Endodermal cell (in vitro differentiated cells): ENCODE measurements around the gene MMADHC. TPM values are rescaled to one million over a fixed set of nuclear protein-coding genes. Genes with fewer than 3 reads are reported as not detected.

Experiments used
- DNase-seq: peaks from one replicate; pipeline ENCODE4 v3.0.0-alpha.2; 2017
- H3K27ac ChIP-seq: 2 replicates; pipeline ENCODE4 v1.5.1; 2013; ENCODE audit warnings: mild to moderate bottlenecking, low read depth, low read length, moderate library complexity
- H3K27me3 ChIP-seq: 2 replicates; pipeline ENCODE4 v1.6.1; 2013; ENCODE audit warnings: mild to moderate bottlenecking, low read length, moderate library complexity; ENCODE audit not compliant: insufficient read depth, control insufficient read depth, poor library complexity, severe bottlenecking
- H3K36me3 ChIP-seq: 2 replicates; pipeline ENCODE4 v1.7.0; 2013; ENCODE audit warnings: mild to moderate bottlenecking, low read length, moderate library complexity; ENCODE audit not compliant: control insufficient read depth, insufficient read depth
- H3K4me1 ChIP-seq: one replicate; pipeline ENCODE4 v1.7.0; 2013; ENCODE audit warnings: low read length; ENCODE audit not compliant: control insufficient read depth, insufficient read depth
- H3K4me3 ChIP-seq: 2 replicates; pipeline ENCODE4 v1.5.1; 2013; ENCODE audit warnings: mild to moderate bottlenecking, low read length, moderate library complexity
- H3K9ac ChIP-seq: 2 replicates; pipeline ENCODE4 v1.6.1; 2013; ENCODE audit warnings: mild to moderate bottlenecking, low read length, moderate library complexity; ENCODE audit not compliant: poor library complexity, severe bottlenecking; ENCODE audit errors: extremely low read depth
- H3K9me3 ChIP-seq: 2 replicates; pipeline ENCODE4 v1.6.1; 2013; ENCODE audit warnings: mild to moderate bottlenecking, low read length, moderate library complexity; ENCODE audit not compliant: control insufficient read depth
- H3K27ac Mint-ChIP-seq: 2 replicates; pipeline ENCODE4 v1.8.0; 2020; ENCODE audit warnings: mixed read lengths
- H3K27me3 Mint-ChIP-seq: 2 replicates; pipeline ENCODE4 v1.8.0; 2021; ENCODE audit warnings: mild to moderate bottlenecking, mixed read lengths; ENCODE audit not compliant: insufficient read depth
- H3K36me3 Mint-ChIP-seq: 2 replicates; pipeline ENCODE4 v1.8.0; 2020; ENCODE audit warnings: low read depth, mixed read lengths
- H3K4me1 Mint-ChIP-seq: 2 replicates; pipeline ENCODE4 v1.8.0; 2020; ENCODE audit warnings: mixed read lengths
- H3K4me3 Mint-ChIP-seq: 2 replicates; pipeline ENCODE4 v1.8.0; 2020; ENCODE audit warnings: mild to moderate bottlenecking, moderate library complexity, mixed read lengths
- H3K9me3 Mint-ChIP-seq: 2 replicates; pipeline ENCODE4 v1.8.0; 2020; ENCODE audit warnings: mild to moderate bottlenecking, mixed read lengths
- CTCF ChIP-seq: fragments of 200-600 bp; sonication (generic); conservative IDR thresholded peaks from 2 replicates; pipeline ENCODE4 v1.5.0; 2021; ENCODE audit warnings: antibody characterized with exemption, mild to moderate bottlenecking
- WGBS, 2 experiments: methylation state at CpG; one replicate each; pipeline versions ENCODE4 v1.1.5 to v1.1.7; 2013; ENCODE audit warnings: missing lambda C conversion rate in 2 of 2, mixed read lengths in 1 of 2; ENCODE audit not compliant: insufficient coverage in 1 of 2, insufficient read length in 1 of 2; 5-methylcytosine and 5-hydroxymethylcytosine counted together
- total RNA-seq, 2 donors: library from RNA; stranded (reverse); fragmentation: NEBNext Ultra II Directional in 1 of 2; extraction: Animal tissue kit (Norgen Biotek cat#: 25700) in 1 of 2; gene quantifications; 2 replicates in 1 of 2; 3 replicates in 1 of 2; pipeline ENCODE4 v1.2.1, GENCODE V29; 2021

MMADHC gene
- total RNA-seq, 2 donors from 2014 or later = 105 to 108 TPM

GRCh38 chr2:149587950-149588487 is 444 bp upstream of the MMADHC start:
- 74 to 93% methylated on average over 4 to 10 of the region's 10 CpGs for WGBS, 2 experiments
- H3K36me3 ChIP-seq = peaks cover 28% of the 10 kb centered on the region
- peak overlapping the region; percentile 93 for H3K4me3 Mint-ChIP-seq

GRCh38 chr2:149586898-149587219 is 716 bp downstream of the MMADHC start:
- 0% methylated on average over 5 to 7 of the region's 7 CpGs for WGBS, 2 experiments

More at GRCh38 chr2:149587950-149588487, 444 bp upstream of the MMADHC start:
- Mint-ChIP-seq H3K27me3 (peaks cover 5% of the 10 kb centered on the region), H3K9me3 (no peaks in the 10 kb centered on the region), H3K27ac (peak overlapping the region; percentile 99), H3K4me1 (peaks cover 18% of the 10 kb centered on the region), H3K36me3 (peaks cover 19% of the 10 kb centered on the region)
- no peak for DNase-seq
- TF ChIP-seq CTCF = no peak
- no peaks in the 10 kb centered on the region for H3K9me3 ChIP-seq
- no peaks in the 10 kb centered on the region for H3K4me1 ChIP-seq
- peak overlapping the region; percentile 99 for H3K4me3 ChIP-seq
- no peaks in the 10 kb centered on the region for H3K27me3 ChIP-seq
- no peak overlapping the region for H3K27ac ChIP-seq
- H3K9ac ChIP-seq = no peak overlapping the region

GRCh38 chr2:149586063-149586462 is 1.5 kb downstream of the MMADHC start:
- peaks cover 47% of the 10 kb centered on the region for H3K36me3 ChIP-seq
- no peaks in the 10 kb centered on the region for H3K4me1 ChIP-seq
- Mint-ChIP-seq H3K27ac (peak overlapping the region; percentile 75), H3K27me3 (peaks cover 5% of the 10 kb centered on the region), H3K4me1 (peaks cover 18% of the 10 kb centered on the region), H3K4me3 (peak overlapping the region; percentile 93), H3K9me3 (no peaks in the 10 kb centered on the region), H3K36me3 (peaks cover 33% of the 10 kb centered on the region)
- no peak overlapping the region for H3K27ac ChIP-seq
- TF ChIP-seq CTCF = no peak
- no peak for DNase-seq
- 61 to 64% methylated on average over 2 to 3 of the region's 3 CpGs for WGBS, 2 experiments
- peak overlapping the region; percentile 98 for H3K9ac ChIP-seq
- peak overlapping the region; percentile 99 for H3K4me3 ChIP-seq
- no peaks in the 10 kb centered on the region for H3K27me3 ChIP-seq
- H3K9me3 ChIP-seq = no peaks in the 10 kb centered on the region

More at GRCh38 chr2:149586898-149587219, 716 bp downstream of the MMADHC start:
- Histone ChIP-seq H3K4me1 (no peaks in the 10 kb centered on the region), H3K4me3 (peak overlapping the region; percentile 99), H3K36me3 (peaks cover 39% of the 10 kb centered on the region), H3K9ac (peak overlapping the region; percentile 98), H3K27me3 (no peaks in the 10 kb centered on the region), H3K27ac (peak overlapping the region; percentile 84), H3K9me3 (no peaks in the 10 kb centered on the region)
- no peak for TF ChIP-seq CTCF
- Mint-ChIP-seq H3K9me3 (no peaks in the 10 kb centered on the region), H3K27me3 (peaks cover 5% of the 10 kb centered on the region), H3K4me3 (peak overlapping the region; percentile 93), H3K27ac (peak overlapping the region; percentile 99), H3K4me1 (peaks cover 18% of the 10 kb centered on the region), H3K36me3 (peaks cover 27% of the 10 kb centered on the region)
- no peak for DNase-seq
